ENCODE results near the gene ACTL9. TPM values are rescaled to one million over a fixed set of nuclear protein-coding genes. Genes with fewer than 3 reads are reported as not detected.

Gene ACTL9
- total RNA-seq, 1 donor from 2014 or later, result not detected

DNA sequence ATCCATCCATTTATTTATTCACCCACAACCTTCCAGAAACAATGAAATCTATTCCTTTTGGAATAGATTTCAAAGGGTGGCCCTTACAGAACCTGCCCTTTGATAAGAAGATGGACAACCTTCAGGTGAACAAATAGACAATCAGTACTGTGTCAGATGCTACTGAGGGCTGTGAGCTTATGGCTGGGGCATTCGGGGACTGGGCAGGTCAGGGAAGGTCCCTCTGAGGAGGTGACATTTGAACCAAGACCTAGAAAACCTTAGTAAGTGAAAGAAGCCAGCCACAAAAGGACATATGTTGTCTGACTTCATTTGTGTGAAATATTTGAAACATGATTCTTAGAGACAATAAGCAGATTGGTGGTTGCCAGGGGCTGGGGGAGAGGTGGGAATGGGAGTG lies 15.7 kb downstream of the ACTL9 start:
- Histone ChIP-seq H3K4me1 (no peaks in the 10 kb centered on the region), H3K27me3 (no peaks in the 10 kb centered on the region), H3K9me3 (no peaks in the 10 kb centered on the region), H3K4me3 (no peak overlapping the region), H3K36me3 (no peaks in the 10 kb centered on the region), H3K27ac (no peak overlapping the region)
- TF ChIP-seq, protein P1, sequence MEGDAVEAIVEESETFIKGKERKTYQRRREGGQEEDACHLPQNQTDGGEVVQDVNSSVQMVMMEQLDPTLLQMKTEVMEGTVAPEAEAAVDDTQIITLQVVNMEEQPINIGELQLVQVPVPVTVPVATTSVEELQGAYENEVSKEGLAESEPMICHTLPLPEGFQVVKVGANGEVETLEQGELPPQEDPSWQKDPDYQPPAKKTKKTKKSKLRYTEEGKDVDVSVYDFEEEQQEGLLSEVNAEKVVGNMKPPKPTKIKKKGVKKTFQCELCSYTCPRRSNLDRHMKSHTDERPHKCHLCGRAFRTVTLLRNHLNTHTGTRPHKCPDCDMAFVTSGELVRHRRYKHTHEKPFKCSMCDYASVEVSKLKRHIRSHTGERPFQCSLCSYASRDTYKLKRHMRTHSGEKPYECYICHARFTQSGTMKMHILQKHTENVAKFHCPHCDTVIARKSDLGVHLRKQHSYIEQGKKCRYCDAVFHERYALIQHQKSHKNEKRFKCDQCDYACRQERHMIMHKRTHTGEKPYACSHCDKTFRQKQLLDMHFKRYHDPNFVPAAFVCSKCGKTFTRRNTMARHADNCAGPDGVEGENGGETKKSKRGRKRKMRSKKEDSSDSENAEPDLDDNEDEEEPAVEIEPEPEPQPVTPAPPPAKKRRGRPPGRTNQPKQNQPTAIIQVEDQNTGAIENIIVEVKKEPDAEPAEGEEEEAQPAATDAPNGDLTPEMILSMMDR (IDR thresholded peaks at IDR 0.05), result no peak
- no peak for DNase-seq (ENCODE audit: low spot score in 2 of 2)
- intact Hi-C loops (cut with DNase I), result no loop called here

DNA sequence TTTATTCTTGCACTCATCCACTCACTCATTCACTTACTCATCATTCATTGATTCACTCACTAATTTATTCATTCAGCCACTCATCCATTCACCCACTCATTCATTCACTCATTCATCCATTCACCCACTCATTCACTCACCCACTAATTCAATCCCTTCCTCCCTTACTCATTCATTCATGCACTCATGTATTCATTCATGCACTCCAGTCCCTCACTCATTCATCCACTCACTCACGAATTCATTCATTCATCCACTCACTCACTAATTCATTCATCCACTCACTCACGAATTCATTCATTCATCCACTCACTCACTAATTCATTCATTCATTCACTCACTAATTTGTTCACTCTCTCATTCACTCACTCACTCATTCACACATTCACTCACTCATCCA lies 16.1 kb downstream of the ACTL9 start:
- no peak overlapping the region for H3K4me3 ChIP-seq
- H3K27ac ChIP-seq, result no peak overlapping the region
- DNase-seq (ENCODE audit: low spot score in 2 of 2), result no peak
- intact Hi-C loops (cut with DNase I), result no loop called here
- H3K4me1 ChIP-seq, result no peaks in the 10 kb centered on the region
- H3K9me3 ChIP-seq, result no peaks in the 10 kb centered on the region
- H3K36me3 ChIP-seq, result no peaks in the 10 kb centered on the region
- TF ChIP-seq, protein P1 (IDR thresholded peaks at IDR 0.05), result no peak
- H3K27me3 ChIP-seq, result no peaks in the 10 kb centered on the region

- TF ChIP-seq, protein P1 (IDR thresholded peaks at IDR 0.05), result no peak
- intact Hi-C loops (cut with DNase I), result no loop called here
- Histone ChIP-seq H3K4me1 (no peaks in the 10 kb centered on the region), H3K27me3 (no peaks in the 10 kb centered on the region), H3K4me3 (no peak overlapping the region), H3K27ac (no peak overlapping the region), H3K36me3 (no peaks in the 10 kb centered on the region), H3K9me3 (no peaks in the 10 kb centered on the region)
- no peak for DNase-seq (ENCODE audit: low spot score in 2 of 2)
Observed at GRCh38 chr19:8681345-8682029, 17.1 kb downstream of the ACTL9 start.

DNA sequence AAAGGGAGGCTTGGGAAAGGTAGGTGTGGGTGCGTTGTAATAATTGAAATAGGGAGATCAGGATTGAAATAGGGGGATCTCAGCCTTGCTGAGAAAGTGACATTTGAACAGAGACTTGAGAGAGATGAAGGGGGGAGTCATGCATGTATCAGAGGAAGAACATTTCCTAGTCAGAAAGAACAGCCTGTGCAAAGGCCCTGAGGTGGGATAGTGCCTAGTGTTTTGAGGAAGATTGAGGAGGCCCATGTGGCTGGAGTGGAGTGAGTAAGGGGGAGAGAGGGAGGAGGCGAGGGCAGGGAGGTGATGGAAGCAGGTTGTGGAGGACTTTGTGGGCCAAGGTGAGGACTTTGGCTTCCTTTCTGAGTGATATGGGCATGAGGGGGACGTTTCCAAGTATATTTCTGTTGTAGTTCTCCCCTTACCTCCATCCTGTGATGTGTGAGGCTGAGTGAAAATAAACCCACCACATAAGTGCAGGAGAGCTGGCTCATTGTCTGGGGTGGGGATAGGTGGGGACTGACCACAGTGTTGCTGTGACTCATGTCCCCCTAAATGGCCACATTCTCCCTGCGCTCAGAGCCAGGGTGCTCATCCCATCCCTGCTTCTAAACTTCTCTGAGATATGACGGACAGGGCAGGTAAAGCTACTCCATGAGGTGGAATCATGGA lies 17.8 kb downstream of the ACTL9 start:
- DNase-seq (ENCODE audit: low spot score in 2 of 2), result no peak
- H3K36me3 ChIP-seq, result no peaks in the 10 kb centered on the region
- no peak overlapping the region for H3K27ac ChIP-seq
- H3K9me3 ChIP-seq, result no peaks in the 10 kb centered on the region
- intact Hi-C loops (cut with DNase I), result no loop called here
- H3K4me1 ChIP-seq, result no peaks in the 10 kb centered on the region
- H3K27me3 ChIP-seq, result no peaks in the 10 kb centered on the region
- TF ChIP-seq, protein P1 (IDR thresholded peaks at IDR 0.05), result no peak
- H3K4me3 ChIP-seq, result no peak overlapping the region

DNA sequence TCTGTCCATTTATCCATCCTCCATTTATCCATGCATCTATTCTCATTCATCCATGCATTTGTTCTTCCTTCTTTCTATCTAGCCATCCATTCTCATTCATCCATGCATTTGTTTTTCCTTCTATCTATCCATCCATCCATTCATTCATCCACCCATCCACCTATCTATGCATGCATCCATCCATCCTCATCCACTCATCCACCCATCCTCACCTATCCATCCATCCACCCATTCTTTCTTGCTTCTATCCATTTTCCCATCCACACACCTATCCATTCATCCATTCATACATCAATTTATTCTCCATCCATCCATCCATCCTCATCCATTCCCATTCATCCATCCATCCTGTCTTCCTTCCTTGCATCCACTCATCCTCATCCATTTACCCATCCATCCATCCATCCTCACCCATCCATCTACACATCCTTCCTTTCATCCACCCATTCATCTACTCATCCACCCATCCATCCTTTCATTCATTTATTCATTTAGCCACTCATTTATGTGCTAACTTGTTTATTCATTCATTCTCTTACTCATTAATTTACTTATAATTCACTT lies 20.3 kb downstream of the ACTL9 start:
- TF ChIP-seq, protein P1 (IDR thresholded peaks at IDR 0.05), result no peak
- H3K9me3 ChIP-seq, result no peaks in the 10 kb centered on the region
- H3K4me3 ChIP-seq, result no peak overlapping the region
- DNase-seq (ENCODE audit: low spot score in 2 of 2), result no peak
- no peak overlapping the region for H3K27ac ChIP-seq
- H3K4me1 ChIP-seq, result no peaks in the 10 kb centered on the region
- no peaks in the 10 kb centered on the region for H3K36me3 ChIP-seq
- H3K27me3 ChIP-seq, result no peaks in the 10 kb centered on the region
- intact Hi-C loops (cut with DNase I), result no loop called here

Measured in ascending aorta (tissue), 2 donors.